ENCODE measurements around the gene PARD6B.
"Not testable (repeated sequence)": the region's sequence is repeated elsewhere in the genome, so short reads cannot be mapped to it uniquely, and the experiment has no call there.

Gene PARD6B

GRCh38 chr20:50746138-50746940, 15.0 kb downstream of the PARD6B start:
- DNase-seq (ENCODE audit: low read depth) = no peak

GRCh38 chr20:50747275-50747674, 15.9 kb downstream of the PARD6B start:
- DNase-seq (ENCODE audit: low read depth) = no peak

- no peak for DNase-seq (ENCODE audit: low read depth)
Observed at GRCh38 chr20:50750145-50750671, 18.8 kb downstream of the PARD6B start.

- DNase-seq (ENCODE audit: low read depth) = no peak
Observed at GRCh38 chr20:50753152-50753551, 21.8 kb downstream of the PARD6B start.

- DNase-seq (ENCODE audit: low read depth) = no peak
Observed at GRCh38 chr20:50754420-50754819, 23.0 kb downstream of the PARD6B start.

GRCh38 chr20:50756447-50756846, 25.1 kb downstream of the PARD6B start:
- DNase-seq (ENCODE audit: low read depth) = no peak

GRCh38 chr20:50758469-50758868, 27.1 kb downstream of the PARD6B start:
- no peak for DNase-seq (ENCODE audit: low read depth)

- DNase-seq (ENCODE audit: low read depth) = no peak
Observed at GRCh38 chr20:50758992-50759391, 27.6 kb downstream of the PARD6B start.

GRCh38 chr20:50759678-50760077, 28.3 kb downstream of the PARD6B start:
- no peak for DNase-seq (ENCODE audit: low read depth)

- no peak for DNase-seq (ENCODE audit: low read depth)
Observed at GRCh38 chr20:50762045-50762422, 30.7 kb downstream of the PARD6B start.

- no peak for DNase-seq (ENCODE audit: low read depth)
Observed at GRCh38 chr20:50762435-50763220, 31.2 kb downstream of the PARD6B start.

GRCh38 chr20:50763550-50764458, 32.4 kb downstream of the PARD6B start:
- not testable (repeated sequence) for DNase-seq (ENCODE audit: low read depth)

- DNase-seq (ENCODE audit: low read depth) = not testable (repeated sequence)
Observed at GRCh38 chr20:50765251-50765650, 33.9 kb downstream of the PARD6B start.

- DNase-seq (ENCODE audit: low read depth) = no peak
Observed at GRCh38 chr20:50765674-50766073, 34.3 kb downstream of the PARD6B start.

- not testable (repeated sequence) for DNase-seq (ENCODE audit: low read depth)
Observed at GRCh38 chr20:50766955-50767809, 35.8 kb downstream of the PARD6B start.

GRCh38 chr20:50768991-50769390, 37.6 kb downstream of the PARD6B start:
- DNase-seq (ENCODE audit: low read depth) = not testable (repeated sequence)

GRCh38 chr20:50769551-50770085, 38.2 kb downstream of the PARD6B start:
- not testable (repeated sequence) for DNase-seq (ENCODE audit: low read depth)

GRCh38 chr20:50771419-50772080, 40.2 kb downstream of the PARD6B start:
- not testable (repeated sequence) for DNase-seq (ENCODE audit: low read depth)

GRCh38 chr20:50772420-50773185, 41.2 kb downstream of the PARD6B start:
- DNase-seq (ENCODE audit: low read depth) = no peak

Measured in stimulated activated CD8-positive, alpha-beta memory T cell treated with anti-CD3 and anti-CD28 coated beads, Interleukin-15, amount 100 ng/mL, for 1 hour (primary cell).